ENCODE data around the gene NOTCH4.

Gene NOTCH4

GRCh38 chr6:32203426-32204267, 20.2 kb downstream of the NOTCH4 start:
- H3K36me3 ChIP-seq (replicated peaks; ENCODE audit: insufficient read depth, low read length) = no peaks in the 10 kb centered on the region

GRCh38 chr6:32202186-32202585, 21.7 kb downstream of the NOTCH4 start:
- H3K9ac ChIP-seq (ENCODE audit: low read length) = no peak overlapping the region
- H3K9me2 ChIP-seq (replicated peaks; ENCODE audit: insufficient read depth, low read length) = no peaks in the 10 kb centered on the region
- H2AFZ ChIP-seq (ENCODE audit: low read length) = no peak overlapping the region

More at GRCh38 chr6:32203426-32204267, 20.2 kb downstream of the NOTCH4 start:
- Histone ChIP-seq H3K9me3 (replicated peaks; ENCODE audit: insufficient read depth, low read length) (no peaks in the 10 kb centered on the region), H3F3A (ENCODE audit: insufficient read depth, low read length) (no peaks in the 10 kb centered on the region), H3K79me2 (ENCODE audit: low read length) (no peaks in the 10 kb centered on the region), H3K4me3 (ENCODE audit: low read length) (no peak overlapping the region), H3K4me1 (ENCODE audit: low read length) (no peaks in the 10 kb centered on the region), H3K27ac (ENCODE audit: low read length) (no peak overlapping the region), H3K9ac (ENCODE audit: low read length) (no peak overlapping the region), H2AFZ (ENCODE audit: low read length) (no peak overlapping the region), H3K4me2 (ENCODE audit: low read depth, low read length) (no peak overlapping the region), H4K20me1 (ENCODE audit: insufficient read depth, low read length) (no peaks in the 10 kb centered on the region), H3K9me2 (replicated peaks; ENCODE audit: insufficient read depth, low read length) (no peaks in the 10 kb centered on the region), H3K27me3 (replicated peaks; ENCODE audit: insufficient read depth, low read length) (peaks cover 31% of the 10 kb centered on the region)
- no peak for DNase-seq
- TF ChIP-seq EZH2 (optimal IDR thresholded peaks at IDR 0.05; ENCODE audit: low read depth, low read length) (no peak), CTCF (IDR thresholded peaks at IDR 0.05; ENCODE audit: low read length) (no peak)

DNA sequence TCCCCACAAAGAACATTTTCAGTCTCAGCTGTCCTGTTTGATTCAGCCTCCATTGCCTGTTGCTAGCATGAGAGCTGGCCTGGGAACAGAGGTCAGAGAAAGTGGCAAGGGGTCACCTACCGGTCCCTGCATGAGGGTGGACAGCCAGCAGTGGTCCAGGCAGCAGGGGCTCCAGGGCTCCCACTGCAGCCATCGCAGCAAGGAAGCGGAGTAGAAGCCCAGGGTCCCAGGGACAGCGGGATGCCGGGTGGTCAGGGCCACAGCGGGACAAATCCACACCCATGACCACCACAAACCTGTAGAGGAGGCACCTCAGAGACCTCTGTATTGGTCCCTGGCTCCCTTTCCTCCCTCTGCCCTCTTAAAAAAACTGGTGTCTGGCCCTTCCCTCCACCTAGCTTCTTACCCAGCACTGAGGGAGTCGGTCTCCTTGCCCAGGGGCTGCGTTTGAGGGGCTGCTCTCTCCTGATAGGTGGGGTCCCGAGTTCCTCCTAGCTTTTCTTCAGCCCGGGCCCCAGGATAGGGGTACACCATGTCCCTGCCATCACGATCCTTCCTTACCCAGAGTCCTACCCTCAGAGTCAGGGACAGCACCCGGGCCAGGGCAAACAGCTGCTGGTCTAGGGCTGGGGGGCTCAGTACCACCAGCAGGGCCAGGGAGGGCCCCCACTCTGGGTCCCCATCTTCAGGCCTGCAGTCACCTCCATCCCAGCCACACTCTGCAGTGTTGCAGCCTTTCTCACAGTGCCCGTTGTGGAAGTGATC, 23.0 kb downstream of the NOTCH4 start:
- no peak overlapping the region for H3K4me2 ChIP-seq (ENCODE audit: low read depth, low read length)
- no peak for TF ChIP-seq EZH2phosphoT487 (IDR thresholded peaks at IDR 0.05; ENCODE audit: low read length)
- TF ChIP-seq EZH2 (optimal IDR thresholded peaks at IDR 0.05; ENCODE audit: low read depth, low read length) = no peak
- no peak for TF ChIP-seq CTCF (IDR thresholded peaks at IDR 0.05; ENCODE audit: low read length)
- H3F3A ChIP-seq (ENCODE audit: insufficient read depth, low read length) = no peaks in the 10 kb centered on the region
- H3K9ac ChIP-seq (ENCODE audit: low read length) = no peak overlapping the region
- H2AFZ ChIP-seq (ENCODE audit: low read length) = no peak overlapping the region
- H4K20me1 ChIP-seq (ENCODE audit: insufficient read depth, low read length) = no peaks in the 10 kb centered on the region
- peaks cover 28% of the 10 kb centered on the region for H3K27me3 ChIP-seq (replicated peaks; ENCODE audit: insufficient read depth, low read length)
- no peak overlapping the region for H3K27ac ChIP-seq (ENCODE audit: low read length)
- no peaks in the 10 kb centered on the region for H3K79me2 ChIP-seq (ENCODE audit: low read length)
- no peak for DNase-seq
- H3K4me3 ChIP-seq (ENCODE audit: low read length) = no peak overlapping the region
- H3K36me3 ChIP-seq (replicated peaks; ENCODE audit: insufficient read depth, low read length) = no peaks in the 10 kb centered on the region
- no peaks in the 10 kb centered on the region for H3K4me1 ChIP-seq (ENCODE audit: low read length)
- H3K9me3 ChIP-seq (replicated peaks; ENCODE audit: insufficient read depth, low read length) = no peaks in the 10 kb centered on the region
- no peaks in the 10 kb centered on the region for H3K9me2 ChIP-seq (replicated peaks; ENCODE audit: insufficient read depth, low read length)

More at GRCh38 chr6:32202186-32202585, 21.7 kb downstream of the NOTCH4 start:
- H3K4me2 ChIP-seq (ENCODE audit: low read depth, low read length) = no peak overlapping the region
- H3K27ac ChIP-seq (ENCODE audit: low read length) = no peak overlapping the region
- no peaks in the 10 kb centered on the region for H3K9me3 ChIP-seq (replicated peaks; ENCODE audit: insufficient read depth, low read length)
- DNase-seq = no peak
- H4K20me1 ChIP-seq (ENCODE audit: insufficient read depth, low read length) = no peaks in the 10 kb centered on the region
- H3F3A ChIP-seq (ENCODE audit: insufficient read depth, low read length) = no peaks in the 10 kb centered on the region
- H3K36me3 ChIP-seq (replicated peaks; ENCODE audit: insufficient read depth, low read length) = no peaks in the 10 kb centered on the region
- peaks cover 31% of the 10 kb centered on the region for H3K27me3 ChIP-seq (replicated peaks; ENCODE audit: insufficient read depth, low read length)
- no peak for TF ChIP-seq EZH2 (optimal IDR thresholded peaks at IDR 0.05; ENCODE audit: low read depth, low read length)
- TF ChIP-seq CTCF (IDR thresholded peaks at IDR 0.05; ENCODE audit: low read length) = no peak
- no peak for TF ChIP-seq EZH2phosphoT487 (IDR thresholded peaks at IDR 0.05; ENCODE audit: low read length)
- H3K4me3 ChIP-seq (ENCODE audit: low read length) = no peak overlapping the region
- no peaks in the 10 kb centered on the region for H3K79me2 ChIP-seq (ENCODE audit: low read length)
- no peaks in the 10 kb centered on the region for H3K4me1 ChIP-seq (ENCODE audit: low read length)

All from MM.1S (cell line).